Measurements from ENCODE around the gene LSM4. TPM values are rescaled to one million over a fixed set of nuclear protein-coding genes. Genes with fewer than 3 reads are reported as not detected.
A peak's percentile ranks its signal among the peaks of the same experiment; 100 is the strongest.

Gene LSM4
- total and polyA plus RNA-seq, 10 of the 15 experiments (the other 5 are each of a cell fraction or from before 2014, with no cell fraction given): 12.6 to 652 (median 217) TPM

GRCh38 chr19:18329035-18329376 lies 6.1 kb upstream of the LSM4 start:
- Histone ChIP-seq H3K9ac (ENCODE audit: control insufficient read depth, insufficient read depth, low read length) (peak overlapping the region; percentile 58; the same call in 1 of the 2 replicates), H3K27ac (ENCODE audit: control insufficient read depth, insufficient read depth) (no peak overlapping the region), H3K4me1 (ENCODE audit: control insufficient read depth, insufficient read depth, low read length) (no peaks in the 10 kb centered on the region), H3K27me3 (replicated peaks in 1 of 2; ENCODE audit: control insufficient read depth in 2 of 2, insufficient read depth in 2 of 2, low read length in 1 of 2) (no peaks in the 10 kb centered on the region), H3K4me3 (peak overlapping the region; percentile 64), H3K36me3 (ENCODE audit: control insufficient read depth in 2 of 2, insufficient read depth in 2 of 2, low read length in 1 of 2) (no peaks in the 10 kb centered on the region), H2AFZ (ENCODE audit: control insufficient read depth, low read depth, low read length) (peak overlapping the region; percentile 99), H3K4me2 (ENCODE audit: control insufficient read depth, insufficient read depth) (peak overlapping the region; percentile 88), H3K9me3 (replicated peaks; ENCODE audit: control insufficient read depth, insufficient read depth, low read length) (no peaks in the 10 kb centered on the region), H3K79me2 (ENCODE audit: control insufficient read depth, insufficient read depth, low read length) (no peaks in the 10 kb centered on the region), H4K20me1 (ENCODE audit: control insufficient read depth, insufficient read depth) (no peaks in the 10 kb centered on the region)
- DNase-seq (ENCODE audit: low read depth, low spot score): no peak
- intact Hi-C loops (cut with micrococcal nuclease; ENCODE audit: unreplicated experiment) (loop anchor here (5.0 kb wide), 1 partner anchor 122 kb away; no protein-coding TSS in a partner anchor), in situ Hi-C loops (cut with MboI) (no loop called here)
- no peak for FAIRE-seq
- ChIA-PET CTCF (interaction anchor here (0.6 to 11.3 kb wide), 49 partner anchors 8 to 216 kb away, joined by 3 to 516 read pairs (median 4); partner anchors contain the start of genes IQCN, JUND, MPV17L2 and RAB3A), POLR2A (interaction anchor here (0.5 to 10.4 kb wide), 19 partner anchors 10 to 159 kb away, joined by 3 to 206 read pairs (median 4); partner anchors contain the start of genes JUND, PGPEP1 and SSBP4), SMC1A (ENCODE audit: uncharacterized antibody, unreplicated experiment) (interaction anchor here (0.6 to 7.7 kb wide), 41 partner anchors 9 to 227 kb away, joined by 3 to 176 read pairs (median 4); partner anchors contain the start of genes IQCN, JUND, LRRC25 and RAB3A), RAD21 (ENCODE audit: unreplicated experiment) (interaction anchor here (0.6 to 7.6 kb wide), 42 partner anchors 9 to 225 kb away, joined by 3 to 259 read pairs (median 5); partner anchors contain the start of genes IQCN, JUND, MPV17L2 and RAB3A)
- peak; percentile 5; the same call in 1 of the 3 replicates for ATAC-seq
- 72% methylated on average over 6 of the region's 6 CpGs for WGBS (ENCODE audit: insufficient coverage, insufficient replicate concordance, low lambda C conversion rate, missing lambda C conversion rate)
- no TSS peak for BruUV-seq (replicated peaks)
- TF ChIP-seq MLLT1 (IDR thresholded peaks at IDR 0.05) (no peak), GATAD2B (conservative IDR thresholded peaks at IDR 0.05; ENCODE audit: low read depth) (no peak), STAT1 (conservative IDR thresholded peaks at IDR 0.05) (no peak), HDAC2 (IDR thresholded peaks at IDR 0.05) (no peak), ZBTB40 (IDR thresholded peaks at IDR 0.05; ENCODE audit: borderline replicate concordance) (no peak), KAT2A (conservative IDR thresholded peaks at IDR 0.05; ENCODE audit: control insufficient read depth, low read depth, low read length) (no peak), CEBPZ (IDR thresholded peaks at IDR 0.05; ENCODE audit: low read depth, low read length) (no peak), POLR2A (IDR thresholded peaks at IDR 0.05; ENCODE audit: low read depth, low read length) (no peak), SRF (IDR thresholded peaks at IDR 0.05; ENCODE audit: low read depth in 2 of 2, low read length in 2 of 2) (no peak), ETV6 (conservative IDR thresholded peaks at IDR 0.05 in 1 of 2, IDR thresholded peaks at IDR 0.05 in 1 of 2; ENCODE audit: borderline replicate concordance in 1 of 2, low read depth in 1 of 2) (no peak), YY1 (IDR thresholded peaks at IDR 0.05; ENCODE audit: low read depth, low read length) (no peak), SMC3 (IDR thresholded peaks at IDR 0.05; ENCODE audit: borderline replicate concordance, low read length) (no peak)
